GM19240 (cell line): ENCODE measurements around the gene B3GAT1.
"Not testable (repeated sequence)": the region's sequence is repeated elsewhere in the genome, so short reads cannot be mapped to it uniquely, and the experiment has no call there.

Source experiments
- DNase-seq: peaks from one replicate; pipeline ENCODE4 v3.0.0; 2011; ENCODE audit warnings: low spot score; ENCODE audit not compliant: insufficient read length

B3GAT1 gene

DNA sequence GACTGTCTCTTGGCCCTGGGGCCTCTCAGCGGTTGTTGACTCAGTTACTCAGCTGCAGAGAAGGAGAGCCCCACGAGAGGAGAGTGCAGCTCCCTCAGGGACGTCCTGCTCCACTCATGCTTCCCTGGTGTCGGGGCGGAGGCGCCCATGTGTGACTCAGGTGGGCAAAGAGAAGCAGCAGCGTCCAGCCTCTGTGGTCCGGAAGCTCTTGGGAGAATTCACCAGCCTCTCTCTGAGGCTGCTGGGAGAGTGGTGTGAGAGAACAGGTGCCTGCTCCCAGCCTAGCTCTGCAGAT lies 54.5 kb downstream of the B3GAT1 start:
- DNase-seq, result no peak

DNA sequence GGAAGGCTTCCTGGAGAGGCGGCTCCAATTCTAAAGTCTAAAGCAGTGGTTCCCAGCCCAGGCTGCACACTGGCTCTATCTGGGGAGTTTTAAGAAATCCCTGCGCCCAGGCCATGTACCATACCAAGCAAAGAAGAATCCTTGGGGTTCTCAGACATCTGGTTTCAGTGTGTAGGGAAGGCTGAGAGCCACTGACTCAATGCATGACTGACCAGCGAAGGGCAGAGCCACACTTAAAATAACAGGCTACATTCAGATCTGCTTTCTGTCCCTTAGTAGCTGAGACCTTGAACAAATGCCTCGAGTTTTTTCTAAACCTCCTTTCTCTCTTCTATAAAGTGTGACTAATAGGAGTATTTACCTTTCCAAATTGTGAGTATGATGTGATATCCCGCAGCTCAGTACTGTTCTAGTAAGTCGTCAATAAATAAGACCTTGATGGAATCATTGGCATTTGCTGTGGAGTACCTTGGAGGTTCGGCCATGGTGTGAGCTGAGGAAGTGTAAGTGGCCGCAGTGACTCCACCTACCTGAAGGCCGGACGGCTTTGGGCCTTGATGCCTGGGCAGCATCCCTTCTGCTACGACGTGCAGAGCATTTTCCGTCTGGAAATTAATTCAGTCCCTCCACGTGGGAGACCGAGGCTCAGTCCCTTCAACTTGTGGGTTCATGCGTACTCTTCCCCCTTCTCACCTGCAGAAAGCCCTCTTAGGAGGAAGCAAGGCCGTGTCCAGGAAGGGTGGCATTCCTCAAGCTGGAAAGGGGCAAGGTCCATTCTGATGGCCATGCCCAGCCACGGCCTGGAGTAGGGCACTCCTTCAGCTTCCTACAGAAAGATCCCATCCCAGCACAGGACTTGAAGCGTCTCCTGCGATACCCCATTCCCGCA lies 55.1 kb downstream of the B3GAT1 start:
- no peak for DNase-seq

DNA sequence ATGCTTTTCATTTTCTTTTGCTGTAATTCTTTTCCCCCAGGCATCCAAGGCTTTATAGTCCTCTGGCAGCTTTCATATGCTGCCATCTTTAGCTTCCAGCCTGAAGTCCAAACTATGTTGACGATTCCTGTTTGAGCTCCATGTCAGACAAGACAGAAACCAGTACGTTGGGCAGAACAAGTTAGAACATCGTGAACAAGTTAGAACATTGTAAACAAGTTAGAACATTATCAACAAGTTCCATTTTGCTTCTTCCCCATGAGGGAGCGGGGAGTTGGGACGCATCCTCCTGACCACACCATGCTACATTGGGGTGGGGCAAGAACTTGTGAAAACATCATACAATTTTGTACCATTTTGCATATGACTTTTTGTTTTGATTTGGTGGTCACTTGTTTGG lies 56.4 kb downstream of the B3GAT1 start:
- no peak for DNase-seq

DNA sequence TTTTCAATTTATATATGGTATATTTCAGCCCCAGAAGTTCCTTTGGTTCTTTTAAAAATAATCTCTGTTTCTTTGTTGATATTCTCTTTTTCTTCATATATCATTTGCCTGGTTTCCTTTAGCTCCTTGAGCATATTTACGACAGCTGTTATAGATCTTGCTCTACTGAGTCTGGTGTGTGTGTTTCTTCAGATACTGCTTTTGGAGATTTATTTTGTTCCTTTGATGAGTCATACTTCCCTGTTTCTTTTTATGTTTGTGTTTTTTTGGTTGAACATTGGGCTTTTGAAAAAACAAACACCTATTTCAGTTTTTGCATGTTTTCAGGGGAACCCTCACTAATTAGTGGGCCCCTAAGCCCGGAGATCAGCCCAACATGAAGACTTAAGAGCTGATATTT lies 56.9 kb downstream of the B3GAT1 start:
- DNase-seq, result no peak

DNA sequence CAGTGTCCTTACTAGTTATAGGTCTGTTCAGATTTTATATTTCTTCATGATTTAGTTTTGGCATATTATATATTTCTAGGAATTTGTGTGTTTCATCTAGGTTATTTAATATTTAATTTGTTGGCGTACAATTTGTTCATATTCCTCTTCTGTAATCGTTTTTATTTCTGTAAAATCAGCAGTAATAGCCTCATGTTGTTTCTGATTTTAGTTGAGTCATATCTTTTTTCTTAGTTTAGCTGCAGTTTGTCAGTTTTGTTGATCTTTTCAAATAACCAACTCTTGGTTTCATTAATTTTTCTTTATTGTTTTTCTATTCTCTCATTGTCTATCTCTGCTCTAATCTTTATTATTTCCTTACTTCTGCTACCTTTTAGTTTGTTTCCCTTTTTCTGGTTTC lies 59.9 kb downstream of the B3GAT1 start:
- DNase-seq, result no peak

DNA sequence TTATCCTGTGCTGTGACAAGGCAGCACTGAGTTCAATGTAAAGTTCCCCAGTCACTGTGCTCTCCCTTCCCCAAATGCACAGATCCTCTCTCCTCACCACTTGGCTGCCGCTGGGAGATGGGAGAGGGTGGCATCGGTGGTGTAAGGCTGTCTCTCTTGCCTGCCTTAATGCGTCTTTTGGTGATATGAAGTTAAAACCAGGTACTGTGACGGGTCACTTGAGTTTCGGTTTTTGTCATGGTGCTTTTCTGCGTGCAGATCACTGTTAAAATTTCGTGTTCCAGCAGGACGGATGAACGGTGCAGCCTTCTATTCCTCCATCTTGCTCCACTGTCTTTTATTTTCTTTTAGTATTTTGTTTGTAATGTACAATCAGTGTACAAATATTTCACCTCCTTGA lies 61.7 kb downstream of the B3GAT1 start:
- no peak for DNase-seq

DNA sequence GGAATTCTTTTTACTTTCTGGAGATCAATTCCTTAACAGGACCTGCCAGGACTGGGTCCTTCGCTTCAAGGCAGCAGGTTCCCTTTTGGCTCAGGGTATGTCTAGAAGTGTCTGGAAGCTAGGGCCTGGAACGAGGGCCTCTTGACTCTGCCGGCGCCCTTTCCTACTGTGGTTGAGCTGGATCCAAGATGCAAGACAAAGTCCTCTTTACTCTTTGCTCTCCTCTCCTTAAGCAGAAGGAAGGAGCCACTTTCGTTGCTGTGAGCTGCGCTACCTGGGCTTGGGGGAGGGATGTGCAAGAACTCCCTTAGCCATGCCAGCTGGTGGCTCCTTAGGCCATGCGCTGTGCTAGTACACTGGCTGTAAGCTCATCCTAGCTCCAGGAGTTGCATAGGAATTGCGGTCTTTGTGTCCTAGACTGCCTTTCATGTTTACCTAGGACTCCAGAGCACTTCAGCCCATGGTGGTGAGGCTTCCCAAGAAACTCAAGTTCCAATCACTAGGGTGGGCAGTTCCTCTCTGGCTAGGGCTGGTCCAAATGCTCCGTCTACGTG lies 62.2 kb downstream of the B3GAT1 start:
- DNase-seq, result no peak

DNA sequence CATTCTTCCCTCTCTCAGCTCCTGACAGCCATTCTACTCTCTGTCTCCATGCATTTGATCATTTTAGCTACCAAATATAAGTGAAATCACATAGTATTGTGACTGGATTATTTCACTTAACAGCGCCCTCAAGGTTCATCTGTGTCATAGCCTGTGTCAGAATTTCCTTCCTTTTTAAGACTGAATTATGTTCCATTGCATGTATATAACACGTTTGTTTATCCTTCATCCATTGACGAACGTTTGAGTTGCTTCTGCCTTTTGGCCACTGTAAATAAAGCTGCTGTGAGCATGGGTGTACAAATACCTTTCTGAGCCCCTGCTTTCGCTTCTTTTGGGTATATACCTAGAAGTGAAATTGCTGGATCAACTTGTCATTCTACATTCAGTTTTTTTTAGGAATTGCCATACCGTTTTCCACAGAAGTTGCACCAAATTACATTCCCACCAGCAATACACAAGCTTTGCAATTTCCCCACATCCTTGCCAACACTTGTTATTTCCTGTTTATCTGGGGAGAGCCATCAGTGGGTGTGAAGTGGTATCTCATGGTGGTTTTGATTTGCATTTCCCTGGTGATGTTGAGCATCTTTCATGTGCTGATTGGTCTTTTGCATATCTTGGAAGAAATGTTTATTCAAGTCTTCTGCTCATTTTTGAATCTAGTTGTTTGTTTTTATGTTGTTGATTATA lies 62.8 kb downstream of the B3GAT1 start:
- DNase-seq, result no peak

DNA sequence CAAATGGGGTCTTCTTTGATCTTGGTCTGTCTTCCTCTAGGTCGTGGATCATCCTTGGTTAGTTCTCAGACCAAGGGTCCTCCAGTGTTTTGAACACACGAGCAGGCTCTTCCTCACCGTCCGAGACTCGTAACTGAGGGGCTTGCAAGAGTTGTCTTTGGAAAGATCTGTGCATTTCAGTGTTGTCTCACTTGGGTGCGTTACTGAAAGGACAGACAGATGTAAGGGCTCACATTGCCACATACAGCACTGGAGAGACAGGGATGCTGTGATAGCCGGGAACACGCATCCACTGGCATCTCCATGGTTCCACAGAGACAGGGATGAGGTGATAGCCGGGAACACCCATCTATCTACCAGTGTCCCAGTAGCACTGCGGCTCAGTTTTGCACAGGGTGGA lies 64.6 kb downstream of the B3GAT1 start:
- DNase-seq, result no peak

DNA sequence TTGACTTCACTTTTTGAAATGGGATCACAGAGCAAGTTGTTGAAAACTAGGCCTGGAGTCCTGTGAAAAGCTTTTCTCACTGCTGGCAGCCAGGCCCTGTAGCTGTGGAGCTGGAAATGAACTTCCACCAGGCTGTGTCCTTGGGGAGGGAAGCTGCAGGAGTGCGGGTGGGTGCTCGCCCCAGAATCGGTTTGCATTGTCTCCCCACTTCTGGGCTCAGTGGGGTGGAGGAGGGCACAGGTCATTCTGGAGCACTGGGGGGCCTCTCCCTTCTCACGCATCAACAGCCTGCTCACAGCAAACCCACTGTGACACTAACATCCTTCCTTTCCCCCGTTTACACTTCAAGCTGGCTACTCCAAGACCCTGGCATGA lies 65.1 kb downstream of the B3GAT1 start:
- DNase-seq, result no peak

DNA sequence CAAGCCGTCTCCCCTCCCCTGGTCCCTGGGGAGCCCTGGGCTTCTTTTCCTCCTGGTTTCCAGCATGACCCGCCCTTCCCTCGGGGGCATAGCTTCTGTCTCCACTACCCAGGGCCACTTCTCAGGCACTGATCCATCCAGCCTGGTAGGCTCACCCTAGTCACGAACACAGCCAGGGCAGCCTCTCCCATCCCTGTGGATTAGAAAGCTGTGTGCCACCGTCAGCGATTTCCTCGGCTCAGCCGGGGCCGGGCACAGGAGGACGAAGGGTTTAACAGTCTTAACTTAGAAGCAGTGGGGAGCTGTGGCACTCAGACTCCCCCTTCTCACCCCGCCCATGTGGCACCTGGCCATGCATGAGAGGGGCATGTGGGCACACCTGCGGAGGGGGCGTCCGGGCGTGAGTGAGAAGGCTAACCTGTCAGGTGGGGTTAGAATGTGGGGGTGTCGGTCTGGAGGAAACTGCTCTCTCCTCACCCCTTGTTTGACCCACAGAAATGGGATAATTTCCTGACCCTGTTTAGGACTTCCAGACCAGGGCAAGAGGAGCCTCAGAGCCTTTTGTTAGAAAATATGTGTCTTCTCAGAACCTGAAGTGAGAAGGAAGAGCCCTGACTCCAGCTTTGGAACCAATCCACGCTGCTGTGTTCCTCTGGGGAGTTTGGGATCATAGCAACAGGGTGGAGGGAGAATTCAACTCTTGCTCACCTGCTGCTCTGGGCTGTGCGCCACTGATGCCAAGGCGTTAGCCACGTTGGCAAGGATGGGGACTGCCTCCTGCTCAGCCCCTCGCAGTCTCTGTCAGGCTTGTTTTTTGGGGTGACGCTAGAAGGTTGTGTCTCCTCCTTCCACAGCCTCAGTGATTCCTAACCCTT lies 65.7 kb downstream of the B3GAT1 start:
- DNase-seq, result no peak

DNA sequence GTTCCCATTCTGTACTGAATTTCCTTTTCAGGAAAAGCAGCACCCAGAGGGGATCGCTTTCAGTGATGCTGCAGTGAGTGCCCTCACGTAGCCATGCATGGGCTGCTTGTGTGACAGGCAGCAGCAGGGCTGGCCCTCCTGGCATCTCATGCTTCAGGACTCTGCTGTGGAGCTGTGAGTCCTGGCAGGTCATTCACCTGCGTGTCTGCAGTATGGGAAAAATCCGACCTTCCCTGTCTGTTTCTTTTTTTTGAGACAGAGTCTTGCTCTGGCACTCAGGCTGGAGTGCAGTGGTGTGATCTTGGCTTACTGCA lies 66.8 kb downstream of the B3GAT1 start:
- no peak for DNase-seq

DNA sequence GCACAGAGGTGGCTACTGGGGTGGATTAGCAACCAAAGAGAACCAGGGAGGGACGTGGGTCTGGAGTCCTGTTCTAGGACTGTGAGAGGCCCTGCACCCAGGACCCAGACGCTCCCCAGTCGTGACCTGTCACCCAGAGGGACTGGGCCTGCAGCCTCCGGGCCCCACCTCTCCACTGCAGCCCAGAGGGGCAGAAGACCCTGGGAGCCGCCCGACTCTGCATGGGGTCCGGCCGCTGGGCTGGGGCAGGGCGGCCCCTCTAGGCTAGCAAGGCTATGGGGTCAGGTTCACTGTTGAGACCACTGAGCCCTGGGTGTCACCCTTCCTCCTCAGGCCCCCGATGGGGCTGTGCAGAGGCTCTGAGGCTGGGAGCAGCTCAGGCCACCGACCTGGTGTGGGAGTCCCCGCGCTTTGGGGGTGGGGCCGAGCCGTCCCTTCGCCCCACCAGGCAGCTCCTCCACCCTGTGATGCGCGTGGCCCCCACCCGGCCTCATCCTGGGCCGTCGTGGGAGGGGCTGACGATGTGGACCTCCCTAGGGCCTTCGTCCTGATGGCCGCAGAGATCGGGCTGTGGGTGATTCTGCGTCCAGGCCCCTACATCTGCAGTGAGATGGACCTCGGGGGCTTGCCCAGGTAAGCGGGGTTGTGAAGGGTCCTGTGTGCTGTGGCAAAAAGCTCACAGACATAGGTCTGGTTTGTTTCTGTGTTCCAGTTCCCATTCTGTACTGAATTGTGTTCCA lies 67.4 kb downstream of the B3GAT1 start:
- not testable (repeated sequence) for DNase-seq

DNA sequence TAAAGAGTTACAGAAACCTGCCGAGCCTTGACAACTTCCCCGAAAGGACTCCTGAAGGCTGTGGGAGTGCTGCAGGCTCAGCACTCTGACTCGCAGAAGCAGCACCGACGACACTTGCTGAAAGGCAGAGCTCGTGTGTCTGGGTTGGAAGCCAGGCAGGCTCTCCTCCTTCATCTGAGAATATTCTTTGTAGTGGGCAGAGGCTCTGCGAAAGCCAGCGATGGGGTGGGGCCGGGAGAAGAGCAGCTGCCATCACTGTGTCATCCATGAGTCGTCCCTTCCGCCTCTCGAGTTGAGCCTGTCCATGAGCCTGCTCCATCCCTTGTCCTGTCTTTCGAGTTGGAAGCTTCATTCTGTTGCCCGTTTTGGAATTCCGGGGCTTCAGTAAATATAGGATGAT lies 68.4 kb downstream of the B3GAT1 start:
- no peak for DNase-seq

DNA sequence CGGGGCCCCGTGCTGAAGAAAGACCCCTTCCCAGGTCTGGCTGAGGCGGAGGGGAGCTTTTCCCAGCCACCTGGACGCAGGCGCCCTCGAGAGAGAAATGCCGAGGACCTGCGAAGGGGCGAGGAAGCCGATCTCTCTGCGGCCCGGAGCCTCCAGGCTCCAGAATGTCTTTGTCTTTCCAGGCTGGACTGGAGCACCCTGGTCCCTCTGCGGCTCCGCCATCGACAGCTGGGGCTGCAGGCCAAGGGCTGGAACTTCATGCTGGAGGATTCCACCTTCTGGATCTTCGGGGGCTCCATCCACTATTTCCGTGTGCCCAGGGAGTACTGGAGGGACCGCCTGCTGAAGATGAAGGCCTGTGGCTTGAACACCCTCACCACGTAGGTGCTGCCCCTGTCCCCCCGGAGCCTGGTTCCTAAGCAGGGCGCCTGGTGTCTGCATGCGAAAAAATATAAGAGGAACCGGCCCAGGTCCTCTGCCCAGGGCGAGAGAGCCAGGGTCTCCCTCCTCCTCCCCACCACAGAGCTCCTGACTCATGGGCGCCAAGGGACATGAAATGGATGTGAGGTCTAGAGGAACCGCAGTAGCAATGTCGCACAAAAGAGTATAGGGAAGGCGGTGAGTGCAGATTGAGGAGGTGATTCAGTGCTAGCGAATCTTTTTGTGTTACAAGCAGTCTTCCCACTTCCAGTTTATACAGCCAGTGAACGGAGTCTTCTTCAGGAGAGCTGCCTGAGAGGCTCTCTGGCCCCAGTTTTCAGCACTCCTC lies 69.3 kb downstream of the B3GAT1 start:
- DNase-seq, result no peak

DNA sequence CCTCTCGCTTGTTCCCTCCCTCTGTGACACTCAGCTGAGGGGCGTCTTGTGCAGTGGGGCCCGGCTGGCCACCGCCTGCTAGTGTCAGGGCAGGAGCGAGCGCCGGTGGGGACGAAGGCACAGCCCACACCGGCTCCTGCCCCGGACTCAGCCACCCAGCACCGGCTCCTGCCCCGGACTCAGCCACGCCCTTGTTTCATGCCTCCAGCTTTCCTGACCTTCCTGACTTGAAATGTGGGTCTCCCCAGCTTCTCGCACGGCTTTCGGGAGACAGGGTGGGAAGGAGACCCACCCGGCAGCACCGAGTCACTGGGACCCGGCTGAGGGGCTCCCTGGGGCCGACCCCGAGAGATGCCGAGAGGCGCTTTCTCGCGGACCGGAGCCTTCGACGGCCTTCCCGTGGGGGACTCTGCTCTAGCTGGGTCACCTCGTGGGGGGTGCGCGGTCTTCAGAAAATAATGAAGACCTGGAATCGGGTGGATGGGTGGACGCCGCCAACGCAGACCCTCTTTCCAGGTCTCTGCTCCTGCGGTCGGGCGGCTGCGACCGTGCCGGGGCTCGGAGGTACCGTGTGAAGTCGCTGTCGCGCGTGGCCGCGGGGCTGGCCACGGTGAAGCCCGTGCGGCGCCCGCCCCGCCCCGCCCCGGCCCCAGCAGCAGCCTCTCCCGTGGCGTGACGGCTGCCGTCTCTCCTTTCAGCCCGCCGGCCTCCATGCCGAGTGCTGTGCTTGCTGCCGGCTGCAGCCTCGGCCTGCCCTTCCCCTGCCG lies 70.1 kb downstream of the B3GAT1 start:
- no peak for DNase-seq

DNA sequence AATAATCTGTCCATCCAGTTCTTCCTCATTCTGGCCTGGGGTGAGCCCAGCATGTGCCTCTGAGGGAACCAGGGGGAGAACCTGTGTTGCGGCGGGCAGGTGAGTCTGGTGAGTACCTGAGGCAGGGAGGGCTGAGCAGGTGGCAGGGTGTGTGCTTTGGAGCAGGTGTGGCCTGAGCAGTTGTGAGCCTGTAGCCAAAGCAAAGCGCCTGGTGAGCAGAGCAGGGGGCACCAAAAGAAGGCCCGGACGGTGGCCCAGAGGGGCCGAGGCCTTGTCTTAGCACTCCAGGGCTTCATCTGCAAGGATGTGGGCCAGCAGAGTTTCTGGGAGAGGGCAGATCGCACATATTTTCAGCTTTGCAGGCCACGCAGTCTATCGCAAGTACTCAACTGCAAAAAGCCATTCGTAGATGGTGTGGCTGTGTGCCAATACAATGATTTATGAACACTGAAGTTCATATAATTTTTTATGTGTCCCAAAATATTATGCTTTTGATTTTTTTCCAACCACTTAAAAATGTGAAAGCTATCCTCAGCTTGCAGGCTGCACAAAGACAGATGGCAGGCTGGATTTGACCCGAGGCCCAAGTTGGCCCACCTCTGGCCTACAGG lies 71.6 kb downstream of the B3GAT1 start:
- DNase-seq, result no peak

DNA sequence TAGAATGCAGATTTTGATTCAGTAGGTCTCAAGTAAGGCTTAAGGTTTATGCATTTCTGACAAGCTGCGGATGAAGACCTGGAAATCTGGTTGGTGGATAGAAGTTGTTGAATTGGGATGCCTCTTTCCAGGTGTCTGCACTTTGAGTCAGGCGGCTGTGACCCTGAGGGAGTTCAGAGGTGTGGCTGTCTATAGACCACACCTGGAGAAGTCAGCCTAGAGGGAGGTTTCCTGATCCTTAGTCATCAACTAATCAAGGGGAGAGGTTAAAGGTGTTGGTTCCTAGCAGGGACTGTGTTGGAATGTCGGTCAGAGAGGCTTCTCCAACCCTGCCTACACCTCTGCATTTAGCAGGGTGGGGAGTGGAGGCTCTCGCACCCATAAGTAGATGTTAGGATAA lies 72.3 kb downstream of the B3GAT1 start:
- no peak for DNase-seq

DNA sequence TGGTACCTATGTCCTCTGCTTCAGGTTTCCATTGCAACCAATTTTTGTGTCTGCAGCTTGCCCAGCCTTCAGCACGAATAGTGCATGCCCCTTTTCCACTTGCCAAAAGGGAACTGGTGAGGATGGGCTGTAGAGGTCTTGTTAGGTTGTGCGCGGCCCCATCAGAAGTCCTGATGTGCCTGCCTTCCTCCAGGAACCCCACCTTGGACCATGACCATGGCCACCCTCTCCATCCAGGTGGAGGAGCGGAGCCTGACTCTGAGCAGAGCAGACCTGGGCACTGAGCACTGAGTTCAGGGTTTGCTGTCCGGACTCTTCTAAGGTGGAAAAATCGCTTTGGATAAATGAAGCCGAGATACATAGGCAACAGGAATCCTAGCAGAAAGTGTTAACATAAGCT lies 73.4 kb downstream of the B3GAT1 start:
- no peak for DNase-seq
